GM21515 (cell line): Measurements from ENCODE around the gene CSH2.
A peak's percentile ranks its signal among the peaks of the same experiment; 100 is the strongest.

Source experiments
- ATAC-seq: cut with Tn5 transposase; IDR thresholded peaks from one replicate; pipeline ENCODE4 v1.9.1; 2021; ENCODE audit not compliant: unreplicated experiment

Gene CSH2

GRCh38 chr17:63837480-63837879 lies 36.0 kb downstream of the CSH2 start:
- ATAC-seq = no peak

- ATAC-seq = no peak
Observed at GRCh38 chr17:63836811-63837210, 36.7 kb downstream of the CSH2 start.

GRCh38 chr17:63835167-63835720 lies 38.2 kb downstream of the CSH2 start:
- ATAC-seq = no peak

- no peak for ATAC-seq
Observed at GRCh38 chr17:63834431-63835166, 38.9 kb downstream of the CSH2 start.

GRCh38 chr17:63833741-63834373 lies 39.6 kb downstream of the CSH2 start:
- no peak for ATAC-seq

GRCh38 chr17:63833026-63833740 lies 40.3 kb downstream of the CSH2 start:
- ATAC-seq = no peak

GRCh38 chr17:63832455-63832854 lies 41.0 kb downstream of the CSH2 start:
- ATAC-seq = no peak

GRCh38 chr17:63832014-63832413 lies 41.5 kb downstream of the CSH2 start:
- no peak for ATAC-seq

GRCh38 chr17:63831505-63831904 lies 42.0 kb downstream of the CSH2 start:
- ATAC-seq = no peak

GRCh38 chr17:63830904-63831491 lies 42.5 kb downstream of the CSH2 start:
- no peak for ATAC-seq

- no peak for ATAC-seq
Observed at GRCh38 chr17:63830278-63830677, 43.2 kb downstream of the CSH2 start.

- ATAC-seq = no peak
Observed at GRCh38 chr17:63828936-63829335, 44.5 kb downstream of the CSH2 start.

- no peak for ATAC-seq
Observed at GRCh38 chr17:63827801-63828221, 45.7 kb downstream of the CSH2 start.

- peak; percentile 80 for ATAC-seq
Observed at GRCh38 chr17:63827002-63827800, 46.3 kb downstream of the CSH2 start, which contains the start of the genes FTSJ3 and PSMC5. TSS of gene FTSJ3 (minus strand) at chr17:63827663. CDS start at chr17:63826902, 761 bp downstream. TSS of gene PSMC5 (plus strand) at chr17:63827431. CDS start at chr17:63827491, 60 bp downstream.

GRCh38 chr17:63826468-63827001 lies 46.9 kb downstream of the CSH2 start:
- ATAC-seq = peak; percentile 7

- no peak for ATAC-seq
Observed at GRCh38 chr17:63824362-63824761, 49.1 kb downstream of the CSH2 start.

- no peak for ATAC-seq
Observed at GRCh38 chr17:63823659-63824331, 49.7 kb downstream of the CSH2 start.

- ATAC-seq = no peak
Observed at GRCh38 chr17:63822537-63822936, 50.9 kb downstream of the CSH2 start.
